GM18508 (cell line): Measurements from ENCODE around the gene ABCA1.
"Not testable (repeated sequence)": the region's sequence is repeated elsewhere in the genome, so short reads cannot be mapped to it uniquely, and the experiment has no call there.

Experiments
- ATAC-seq: cut with Tn5 transposase; IDR thresholded peaks from one replicate; pipeline ENCODE4 v1.9.1; 2021; ENCODE audit warnings: moderate number of reproducible peaks; ENCODE audit not compliant: insufficient read depth, unreplicated experiment

ABCA1 gene

DNA sequence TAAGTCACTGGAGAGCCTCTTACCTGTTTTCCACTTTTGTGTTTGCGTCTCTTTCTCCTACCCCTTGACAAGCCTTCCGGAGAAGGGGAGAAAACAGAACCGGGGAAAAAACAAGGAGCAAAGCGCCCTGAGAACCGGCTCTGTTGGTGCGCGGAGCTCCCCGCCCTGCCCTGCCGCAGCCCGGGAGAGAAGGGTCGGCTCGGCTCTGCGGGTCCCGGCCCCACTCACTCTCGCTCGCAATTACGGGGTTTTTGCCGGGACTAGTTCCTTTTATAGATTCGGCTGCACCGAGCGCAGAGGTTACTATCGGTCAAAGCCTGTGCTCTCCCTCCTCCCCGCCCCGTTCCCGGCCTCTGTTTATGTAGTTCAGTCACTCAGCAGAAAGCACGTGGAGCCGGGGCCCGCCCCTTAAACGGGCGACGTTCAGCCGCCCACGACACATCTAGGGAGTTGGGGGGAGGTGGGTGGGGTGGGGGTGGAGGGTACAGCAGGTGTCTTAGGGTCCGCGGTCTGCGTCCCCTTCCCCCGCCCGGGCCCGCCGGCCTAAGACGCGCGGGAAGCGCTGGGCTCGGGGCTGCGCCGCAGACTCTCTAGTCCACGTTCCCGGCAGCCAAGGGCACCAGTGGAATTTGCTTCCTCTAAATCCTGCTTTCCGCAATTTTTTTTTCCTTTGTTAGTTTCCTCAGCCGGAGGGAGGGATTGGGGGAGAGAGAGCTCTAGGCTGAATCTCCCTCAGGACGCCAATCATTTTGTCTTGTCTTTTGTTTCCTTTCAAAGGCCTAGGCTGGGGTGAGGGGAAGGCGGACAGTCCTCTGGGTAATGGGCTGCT lies at the start of gene ABCA1:
ABCA1 (minus strand) TSS at position 244 of the 829 bp plus-strand sequence. CDS start 24,476 bp downstream, outside the sequence.
- no peak for ATAC-seq

- ATAC-seq = no peak
Observed at GRCh38 chr9:104977580-104977979, 49.6 kb upstream of the ABCA1 start.

- ATAC-seq = no peak
Observed at GRCh38 chr9:104977168-104977567, 49.2 kb upstream of the ABCA1 start.

DNA sequence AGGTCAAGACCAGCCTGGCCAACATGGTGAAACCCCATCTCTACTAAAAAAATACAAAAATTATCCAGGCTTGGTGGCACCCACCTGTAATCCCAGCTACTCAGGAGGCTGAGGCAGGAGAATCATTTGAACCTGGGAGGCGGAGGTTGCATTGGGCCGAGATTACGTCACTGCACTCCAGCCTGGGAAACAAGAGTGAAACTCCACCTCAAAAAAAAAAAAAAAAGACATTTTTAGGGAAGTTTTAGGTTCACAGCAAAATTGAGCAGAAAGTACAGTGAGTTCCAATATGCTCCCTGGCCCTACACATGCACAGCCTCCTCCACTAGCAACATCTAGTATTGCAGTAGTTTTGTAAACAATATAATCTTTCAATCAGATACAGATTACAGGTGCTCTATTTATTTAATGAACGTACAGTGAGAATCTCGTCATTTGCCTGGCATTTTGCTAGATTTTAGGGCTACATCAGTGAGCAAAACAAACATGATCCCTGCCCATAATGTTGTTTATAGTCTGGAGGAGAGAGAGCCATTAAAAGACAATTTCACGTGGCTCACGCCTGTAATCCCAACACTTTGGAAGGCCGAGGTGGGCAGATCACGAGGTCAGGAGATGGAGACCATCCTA lies 48.1 kb upstream of the ABCA1 start:
- not testable (repeated sequence) for ATAC-seq

DNA sequence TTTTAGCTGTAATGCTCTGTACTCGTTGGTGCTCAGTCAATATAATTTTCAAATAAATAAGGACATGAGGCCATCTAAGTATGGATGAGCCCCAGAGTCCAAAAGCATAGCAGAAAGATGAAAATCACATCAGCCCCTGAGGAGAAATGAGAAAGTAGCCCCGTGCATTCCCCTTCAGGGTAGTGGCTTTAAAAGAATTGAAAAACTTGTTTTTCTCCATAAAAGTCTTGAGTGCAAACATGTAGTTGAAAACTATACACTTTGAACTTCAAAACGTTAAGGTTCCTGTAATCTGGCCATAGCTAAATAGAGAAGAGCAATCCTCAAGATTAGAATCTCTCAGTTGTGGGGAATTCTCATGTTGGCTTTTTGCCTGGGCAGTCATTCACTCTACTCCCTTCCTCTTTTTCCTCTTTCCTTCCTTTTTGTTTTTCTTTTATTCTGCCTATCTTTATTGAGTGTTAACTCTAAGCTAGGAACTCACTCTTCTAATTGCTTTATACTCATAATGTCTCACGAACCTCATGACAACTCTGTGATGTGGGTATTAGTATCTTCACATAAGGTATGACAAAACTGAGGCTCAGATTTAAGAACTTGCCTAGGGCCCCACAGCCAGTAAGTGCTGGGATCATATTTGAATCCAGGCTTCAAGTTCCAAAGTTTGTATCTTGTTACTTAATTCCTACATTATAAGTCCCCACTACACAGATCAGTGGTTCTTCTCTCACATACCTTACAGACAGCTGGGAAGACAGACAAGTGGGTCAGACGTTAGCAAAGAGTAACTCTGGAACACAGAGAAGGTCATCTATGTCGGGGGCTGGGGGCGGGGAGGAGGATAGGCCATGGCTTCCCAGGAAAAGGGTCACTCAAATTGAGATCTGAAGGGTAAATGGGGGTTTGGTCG lies 46.4 kb upstream of the ABCA1 start:
- no peak for ATAC-seq

DNA sequence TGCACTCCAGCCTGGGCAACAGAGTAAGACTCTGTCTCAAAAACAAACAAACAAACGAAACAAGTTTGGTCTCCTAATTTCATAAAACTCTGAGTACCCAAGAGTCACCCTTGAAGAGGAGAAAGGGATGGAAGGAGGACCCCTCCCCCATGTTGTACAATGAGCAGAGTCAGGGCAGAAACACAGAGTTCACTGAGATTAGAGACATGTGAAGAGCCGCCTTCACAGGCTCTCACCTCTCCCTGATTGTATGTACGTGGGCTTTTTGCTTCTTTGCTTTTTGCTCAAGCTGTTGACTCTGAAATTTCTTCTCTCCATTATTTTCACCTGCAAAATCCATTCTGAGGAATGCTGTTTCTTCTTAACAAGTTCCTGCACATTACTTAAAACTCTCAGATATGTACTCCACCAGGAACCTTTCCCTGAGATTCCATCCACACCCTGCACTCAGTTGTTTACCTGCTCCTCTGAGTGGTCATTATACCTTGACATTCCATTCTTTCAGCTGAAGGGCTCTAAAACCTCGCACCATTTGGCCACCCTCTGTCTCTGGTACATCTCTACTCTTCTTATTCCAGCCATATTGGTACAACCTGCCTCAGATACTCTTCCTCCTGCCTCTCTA lies 44.4 kb upstream of the ABCA1 start:
- ATAC-seq = no peak

GRCh38 chr9:104971511-104971910 lies 43.6 kb upstream of the ABCA1 start:
- ATAC-seq = no peak

- ATAC-seq = no peak
Observed at GRCh38 chr9:104970271-104970987, 42.5 kb upstream of the ABCA1 start.

DNA sequence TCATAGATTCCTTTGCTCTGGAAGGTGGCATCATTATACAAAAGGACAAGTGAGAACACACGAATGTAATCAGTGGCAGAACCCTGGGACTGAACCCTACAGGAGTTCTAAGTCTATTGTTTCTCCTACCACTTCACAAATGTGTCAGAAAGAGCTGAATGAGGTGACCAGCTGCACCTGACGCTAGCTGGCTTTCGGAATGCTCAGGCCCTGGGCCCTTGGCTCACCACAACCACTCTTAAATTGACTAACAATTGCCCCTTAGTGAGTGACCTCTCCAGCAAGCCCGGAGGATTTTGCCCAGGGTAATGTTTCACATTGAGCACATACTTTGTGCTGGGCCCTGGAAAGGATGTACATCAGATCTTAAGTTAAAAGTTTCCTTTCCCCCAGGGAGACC lies 41.2 kb upstream of the ABCA1 start:
- ATAC-seq = no peak

GRCh38 chr9:104968025-104968982 lies 40.3 kb upstream of the ABCA1 start:
- ATAC-seq = peak; percentile 74

DNA sequence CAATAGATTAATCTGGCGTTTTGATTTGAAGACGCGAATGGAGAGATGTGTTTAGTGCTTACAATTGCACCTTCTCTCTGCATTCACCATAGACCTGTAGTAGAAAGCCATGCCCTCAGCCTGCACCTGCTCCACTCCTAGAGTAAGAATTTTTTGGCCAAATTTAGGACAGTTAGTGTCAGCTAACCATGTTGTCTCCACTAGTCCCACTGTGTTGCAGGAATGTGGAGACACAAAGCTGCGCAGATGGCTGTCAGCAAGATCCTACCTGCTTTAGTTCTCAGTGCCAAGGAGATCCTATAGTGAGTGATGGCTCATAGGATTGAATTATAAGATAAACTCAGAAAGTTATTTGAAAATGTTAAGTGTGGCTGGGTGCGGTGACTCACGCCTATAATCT lies 35.1 kb upstream of the ABCA1 start:
- ATAC-seq = no peak

DNA sequence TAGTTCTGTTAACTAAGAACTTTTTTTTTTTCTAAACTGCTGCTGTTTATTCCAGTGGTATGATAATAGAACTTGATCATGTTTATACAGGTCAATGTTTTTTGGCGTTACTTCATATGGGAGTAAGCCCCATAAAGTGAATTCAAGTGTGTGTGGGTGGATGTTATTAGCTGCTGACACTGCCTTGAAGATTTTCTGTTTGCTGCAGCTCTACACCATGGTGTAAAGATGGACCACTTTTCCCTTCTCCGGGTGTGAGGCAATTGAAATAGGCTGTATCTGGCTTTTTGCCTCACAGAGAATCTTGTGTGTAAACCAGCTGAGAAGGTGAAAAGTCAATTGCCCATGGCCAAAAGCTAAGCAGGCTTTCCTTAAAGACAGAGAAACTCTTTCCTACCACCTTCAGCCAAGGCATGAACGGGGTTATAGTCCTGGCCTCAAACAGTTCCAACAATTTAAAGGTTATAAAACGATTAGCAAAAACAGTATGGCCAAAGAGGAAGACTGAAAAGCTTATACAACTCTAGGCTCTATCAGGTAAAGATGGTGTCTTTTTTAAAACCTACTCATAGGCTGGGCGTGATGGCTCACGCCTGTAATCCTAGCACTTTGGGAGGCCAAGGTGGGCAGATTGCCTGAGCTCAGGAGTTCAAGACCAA lies 33.9 kb upstream of the ABCA1 start:
- no peak for ATAC-seq

DNA sequence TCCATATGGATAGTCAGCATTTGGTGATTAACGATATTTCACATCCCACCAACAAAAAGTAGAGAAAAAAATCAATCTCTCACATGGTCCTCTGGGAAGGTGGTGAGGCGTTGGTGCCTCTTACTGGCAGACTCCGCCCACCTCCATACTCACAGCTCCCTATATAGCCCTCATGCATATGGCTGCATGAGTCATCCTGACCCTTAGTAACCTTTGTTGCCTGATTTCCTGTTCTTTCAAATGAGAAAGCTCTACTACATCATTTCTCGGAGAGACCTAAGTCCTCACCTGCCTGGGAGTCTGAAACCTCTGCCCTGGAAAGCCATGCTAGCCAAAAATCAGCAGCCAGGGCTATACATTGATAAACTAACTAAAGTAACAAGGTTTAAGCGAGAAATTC lies 33.3 kb upstream of the ABCA1 start:
- peak; percentile 74 for ATAC-seq

GRCh38 chr9:104960662-104961061 lies 32.7 kb upstream of the ABCA1 start:
- no peak for ATAC-seq

DNA sequence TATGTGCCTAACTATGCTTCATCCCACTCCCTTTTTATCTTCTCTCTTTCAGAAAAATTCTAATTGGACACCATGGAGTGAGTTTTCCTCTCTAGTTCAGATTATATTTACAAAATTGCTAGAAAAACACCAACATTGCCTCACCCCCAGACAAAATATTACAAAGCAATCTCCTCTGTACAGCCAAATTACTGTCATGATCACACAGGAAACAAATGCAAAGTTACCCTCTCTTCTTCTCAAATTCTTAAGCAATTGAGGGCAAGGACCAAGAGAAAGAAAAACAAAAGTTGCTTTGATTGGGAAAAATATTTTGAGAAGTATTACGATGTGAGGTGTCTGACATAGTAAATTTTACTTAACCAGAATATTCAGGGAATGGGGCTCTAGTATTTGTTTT lies 30.8 kb upstream of the ABCA1 start:
- no peak for ATAC-seq

GRCh38 chr9:104958006-104958405 lies 30.1 kb upstream of the ABCA1 start:
- ATAC-seq = not testable (repeated sequence)

DNA sequence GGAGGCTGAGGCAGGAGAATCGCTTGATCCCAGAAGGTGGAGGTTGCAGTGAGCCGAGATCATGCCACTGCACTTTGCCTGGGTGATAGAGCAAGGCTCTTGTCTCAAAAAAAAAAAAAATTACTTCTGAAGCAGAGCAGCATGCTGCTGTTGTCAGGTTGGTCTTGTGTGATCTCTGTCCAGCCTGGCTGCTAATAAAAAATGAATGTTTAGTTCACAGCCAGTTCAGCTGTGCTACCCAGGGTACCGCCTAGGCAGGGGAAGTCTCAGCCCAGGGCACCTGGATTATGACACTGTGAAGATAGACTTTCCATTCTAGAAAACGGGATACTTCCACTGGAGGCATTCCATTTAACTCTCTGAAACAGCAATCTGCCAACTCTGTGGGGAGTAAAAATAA lies 23.5 kb upstream of the ABCA1 start:
- ATAC-seq = no peak

- ATAC-seq = no peak
Observed at GRCh38 chr9:104950838-104951237, 22.9 kb upstream of the ABCA1 start.
